ENCODE measurements around the gene NOTCH1.

GRCh38 chr9:136537411-136537810 lies 8.4 kb downstream of the NOTCH1 start:
- TF ChIP-seq POLR2A (IDR thresholded peaks at IDR 0.05; ENCODE audit: low read length) (no peak), GATA1 (IDR thresholded peaks at IDR 0.05; ENCODE audit: low read depth, low read length) (no peak)

All from erythroblast (primary cell).